Measurements from ENCODE around the gene NDUFS7. TPM values are rescaled to one million over a fixed set of nuclear protein-coding genes. Genes with fewer than 3 reads are reported as not detected.

NDUFS7 gene
- total RNA-seq, 1 donor = 46.0 TPM

- peak; percentile 67 for DNase-seq (ENCODE audit: insufficient read length, low spot score, missing footprints)
- no peak overlapping the region for H3K4me2 ChIP-seq (ENCODE audit: insufficient read depth, low read length)
- H4K20me1 ChIP-seq (ENCODE audit: insufficient read depth, low read length) = no peaks in the 10 kb centered on the region
- no peak overlapping the region for H2AFZ ChIP-seq (ENCODE audit: low read length)
- peaks cover 50% of the 10 kb centered on the region for H3K36me3 ChIP-seq (ENCODE audit: insufficient read depth, low read length)
- no peaks in the 10 kb centered on the region for H3K27me3 ChIP-seq (ENCODE audit: insufficient read depth, low read length)
- H3K4me1 ChIP-seq (ENCODE audit: insufficient read depth, low read length) = peaks cover 24% of the 10 kb centered on the region
- H3K9me3 ChIP-seq (ENCODE audit: low read depth, low read length) = no peaks in the 10 kb centered on the region
- peak; percentile 23 for TF ChIP-seq CTCF (IDR thresholded peaks at IDR 0.05; ENCODE audit: extremely low read depth, low read depth, low read length)
- no peak overlapping the region for H3K27ac ChIP-seq (ENCODE audit: low read depth, low read length)
- H3K4me3 ChIP-seq (ENCODE audit: insufficient read depth, low read length) = no peak overlapping the region
- peaks cover 23% of the 10 kb centered on the region for H3K79me2 ChIP-seq (ENCODE audit: insufficient read depth, low read length)
These were observed 19.5 kb upstream of the NDUFS7 start for GRCh38 chr19:1364070-1364704.

GRCh38 chr19:1365319-1366269 lies 18.1 kb upstream of the NDUFS7 start:
- Histone ChIP-seq H3K36me3 (ENCODE audit: insufficient read depth, low read length) (peaks cover 60% of the 10 kb centered on the region), H3K9me3 (ENCODE audit: low read depth, low read length) (no peaks in the 10 kb centered on the region), H3K27ac (ENCODE audit: low read depth, low read length) (no peak overlapping the region), H3K4me3 (ENCODE audit: insufficient read depth, low read length) (no peak overlapping the region), H3K27me3 (ENCODE audit: insufficient read depth, low read length) (no peaks in the 10 kb centered on the region), H3K4me2 (ENCODE audit: insufficient read depth, low read length) (no peak overlapping the region), H2AFZ (ENCODE audit: low read length) (no peak overlapping the region), H3K79me2 (ENCODE audit: insufficient read depth, low read length) (peaks cover 23% of the 10 kb centered on the region), H3K4me1 (ENCODE audit: insufficient read depth, low read length) (peaks cover 18% of the 10 kb centered on the region), H4K20me1 (ENCODE audit: insufficient read depth, low read length) (no peaks in the 10 kb centered on the region)
- no peak for TF ChIP-seq CTCF (IDR thresholded peaks at IDR 0.05; ENCODE audit: extremely low read depth, low read depth, low read length)
- DNase-seq (ENCODE audit: insufficient read length, low spot score, missing footprints) = peak; percentile 49

GRCh38 chr19:1366296-1366695 lies 17.4 kb upstream of the NDUFS7 start:
- Histone ChIP-seq H3K9me3 (ENCODE audit: low read depth, low read length) (no peaks in the 10 kb centered on the region), H3K4me3 (ENCODE audit: insufficient read depth, low read length) (no peak overlapping the region), H3K36me3 (ENCODE audit: insufficient read depth, low read length) (peaks cover 67% of the 10 kb centered on the region), H4K20me1 (ENCODE audit: insufficient read depth, low read length) (peaks cover 2% of the 10 kb centered on the region), H3K4me1 (ENCODE audit: insufficient read depth, low read length) (peaks cover 11% of the 10 kb centered on the region), H3K27ac (ENCODE audit: low read depth, low read length) (no peak overlapping the region), H3K27me3 (ENCODE audit: insufficient read depth, low read length) (no peaks in the 10 kb centered on the region), H3K79me2 (ENCODE audit: insufficient read depth, low read length) (peaks cover 23% of the 10 kb centered on the region), H2AFZ (ENCODE audit: low read length) (no peak overlapping the region), H3K4me2 (ENCODE audit: insufficient read depth, low read length) (no peak overlapping the region)
- peak; percentile 47 for DNase-seq (ENCODE audit: insufficient read length, low spot score, missing footprints)
- no peak for TF ChIP-seq CTCF (IDR thresholded peaks at IDR 0.05; ENCODE audit: extremely low read depth, low read depth, low read length)

All from osteoblast (primary cell).